Uterus (tissue), 4 donors: ENCODE results near the gene ZNF423. TPM values are rescaled to one million over a fixed set of nuclear protein-coding genes. Genes with fewer than 3 reads are reported as not detected.

Source experiments
- DNase-seq, 2 donors: peaks; one replicate each; pipeline ENCODE4 v3.0.0-alpha.2; 2019 to 2020
- H3K27ac ChIP-seq, 2 donors: fragments of 200-600 bp; sonication (generic); 1 replicate in 1 of 2; 2 replicates in 1 of 2; pipeline ENCODE4 v1.5.1; 2016 to 2018
- H3K27me3 ChIP-seq, 2 donors: fragments of 200-600 bp; sonication (generic); one replicate each; pipeline ENCODE4 v1.5.1; 2018 to 2019; ENCODE audit warnings: control low read depth in 1 of 2
- H3K36me3 ChIP-seq, 2 donors: fragments of 200-600 bp; sonication (generic); one replicate each; pipeline ENCODE4 v1.5.1; 2019; ENCODE audit warnings: control low read depth in 1 of 2
- H3K4me1 ChIP-seq, 2 donors: fragments of 200-600 bp; sonication (generic); one replicate each; pipeline ENCODE4 v1.5.1; 2018 to 2019; ENCODE audit warnings: control low read depth in 1 of 2
- H3K4me3 ChIP-seq, 2 donors: fragments of 200-600 bp; sonication (generic); 1 replicate in 1 of 2; 2 replicates in 1 of 2; pipeline ENCODE4 v1.5.1; 2018 to 2019; ENCODE audit warnings: mild to moderate bottlenecking in 1 of 2
- H3K9me3 ChIP-seq, 2 donors: fragments of 200-600 bp; sonication (generic); one replicate each; pipeline ENCODE4 v1.5.1; 2019; ENCODE audit warnings: control low read depth in 1 of 2
- CTCF ChIP-seq, 4 experiments: fragments of 200-600 bp in 2 of 4; fragments of 450-650 bp in 2 of 4; sonication (generic) in 2 of 4; IDR thresholded peaks; one replicate each; pipeline ENCODE4 v1.5.1; 2016 to 2019; ENCODE audit warnings: antibody characterized with exemption in 4 of 4, mild to moderate bottlenecking in 2 of 4, moderate library complexity in 1 of 4
- POLR2A ChIP-seq, 2 donors: fragments of 450-650 bp; IDR thresholded peaks; one replicate each; pipeline ENCODE4 v1.6.1; 2016; ENCODE audit warnings: antibody characterized with exemption in 2 of 2, mild to moderate bottlenecking in 1 of 2, moderate library complexity in 1 of 2
- intact Hi-C: fragments of 100-400 bp; cut with DNase I; formaldehyde crosslinking; loops from one replicate; pipeline ENCODE4 v1.15.1; 2023; ENCODE audit warnings: low total_unique reads
- total RNA-seq, 4 donors: library from RNA; depleted of rRNA in 3 of 4; stranded (reverse); fragments of >200 nt in 3 of 4; gene quantifications; one replicate each; pipeline versions ENCODE4 v1.1.0 to v1.2.4, GENCODE V29; 2014 to 2023
- donor health status: DM: yes; HTN: yes; CAD: no.

ZNF423 gene
- total RNA-seq, 4 donors from 2014 or later, result 7.1 to 33.5 (median 14.7) TPM

- H3K27me3 ChIP-seq, result no peaks in the 10 kb centered on the region
These were observed 55.0 kb downstream of the ZNF423 start for GRCh38 chr16:49800876-49801275.

GRCh38 chr16:49800441-49800840, 55.5 kb downstream of the ZNF423 start:
- intact Hi-C loops, result no loop called here
- H3K27ac ChIP-seq, result no peak overlapping the region
- no peaks in the 10 kb centered on the region for H3K9me3 ChIP-seq
- H3K4me1 ChIP-seq, result no peaks in the 10 kb centered on the region
- TF ChIP-seq POLR2A (IDR thresholded peaks at IDR 0.05) (no peak), CTCF (IDR thresholded peaks at IDR 0.05) (no peak)
- no peaks in the 10 kb centered on the region for H3K27me3 ChIP-seq
- no peak for DNase-seq
- H3K36me3 ChIP-seq, result no peaks in the 10 kb centered on the region
- no peak overlapping the region for H3K4me3 ChIP-seq

More at GRCh38 chr16:49800876-49801275, 55.0 kb downstream of the ZNF423 start:
- H3K36me3 ChIP-seq, result no peaks in the 10 kb centered on the region
- H3K4me3 ChIP-seq, result no peak overlapping the region
- no peaks in the 10 kb centered on the region for H3K9me3 ChIP-seq
- TF ChIP-seq CTCF (IDR thresholded peaks at IDR 0.05) (no peak), POLR2A (IDR thresholded peaks at IDR 0.05) (no peak)
- no peak for DNase-seq
- no peaks in the 10 kb centered on the region for H3K4me1 ChIP-seq
- H3K27ac ChIP-seq, result no peak overlapping the region
- intact Hi-C loops, result no loop called here

GRCh38 chr16:49799172-49799571, 56.7 kb downstream of the ZNF423 start:
- Histone ChIP-seq H3K9me3 (no peaks in the 10 kb centered on the region), H3K36me3 (no peaks in the 10 kb centered on the region), H3K27me3 (no peaks in the 10 kb centered on the region), H3K4me3 (no peak overlapping the region), H3K27ac (no peak overlapping the region), H3K4me1 (no peaks in the 10 kb centered on the region)
- TF ChIP-seq POLR2A (IDR thresholded peaks at IDR 0.05), result no peak
- no peak for TF ChIP-seq CTCF (IDR thresholded peaks at IDR 0.05)
- no peak for DNase-seq
- intact Hi-C loops, result no loop called here

GRCh38 chr16:49795513-49795912, 60.4 kb downstream of the ZNF423 start:
- Histone ChIP-seq H3K4me1 (no peaks in the 10 kb centered on the region), H3K4me3 (no peak overlapping the region), H3K27me3 (no peaks in the 10 kb centered on the region)

GRCh38 chr16:49793244-49793643, 62.7 kb downstream of the ZNF423 start:
- intact Hi-C loops, result no loop called here
- no peaks in the 10 kb centered on the region for H3K27me3 ChIP-seq
- H3K9me3 ChIP-seq, result no peaks in the 10 kb centered on the region
- no peak overlapping the region for H3K27ac ChIP-seq
- H3K4me1 ChIP-seq, result peaks cover 0 to 3% of the 10 kb centered on the region in 2 donors
- no peaks in the 10 kb centered on the region for H3K36me3 ChIP-seq
- TF ChIP-seq POLR2A (IDR thresholded peaks at IDR 0.05) (no peak), CTCF (IDR thresholded peaks at IDR 0.05) (no peak)
- DNase-seq, result no peak
- no peak overlapping the region for H3K4me3 ChIP-seq

More at GRCh38 chr16:49795513-49795912, 60.4 kb downstream of the ZNF423 start:
- intact Hi-C loops, result no loop called here
- Histone ChIP-seq H3K9me3 (no peaks in the 10 kb centered on the region), H3K36me3 (no peaks in the 10 kb centered on the region), H3K27ac (no peak overlapping the region)
- no peak for DNase-seq
- TF ChIP-seq CTCF (IDR thresholded peaks at IDR 0.05) (no peak), POLR2A (IDR thresholded peaks at IDR 0.05) (no peak)
